ENCODE results near the gene KLHDC7B.

Gene KLHDC7B

GRCh38 chr22:50523458-50523805 lies 22.3 kb upstream of the KLHDC7B start:
- FAIRE-seq, result no peak
- DNase-seq (ENCODE audit: insufficient read length, low spot score), result no peak
- TF ChIP-seq PAX5 (IDR thresholded peaks at IDR 0.05; ENCODE audit: insufficient read depth, low read length, severe bottlenecking) (no peak), POLR2A (IDR thresholded peaks at IDR 0.05; ENCODE audit: low read depth, low read length) (0 out of 2 replicates have a peak, but pooled peaks have one; percentile 10)

DNA sequence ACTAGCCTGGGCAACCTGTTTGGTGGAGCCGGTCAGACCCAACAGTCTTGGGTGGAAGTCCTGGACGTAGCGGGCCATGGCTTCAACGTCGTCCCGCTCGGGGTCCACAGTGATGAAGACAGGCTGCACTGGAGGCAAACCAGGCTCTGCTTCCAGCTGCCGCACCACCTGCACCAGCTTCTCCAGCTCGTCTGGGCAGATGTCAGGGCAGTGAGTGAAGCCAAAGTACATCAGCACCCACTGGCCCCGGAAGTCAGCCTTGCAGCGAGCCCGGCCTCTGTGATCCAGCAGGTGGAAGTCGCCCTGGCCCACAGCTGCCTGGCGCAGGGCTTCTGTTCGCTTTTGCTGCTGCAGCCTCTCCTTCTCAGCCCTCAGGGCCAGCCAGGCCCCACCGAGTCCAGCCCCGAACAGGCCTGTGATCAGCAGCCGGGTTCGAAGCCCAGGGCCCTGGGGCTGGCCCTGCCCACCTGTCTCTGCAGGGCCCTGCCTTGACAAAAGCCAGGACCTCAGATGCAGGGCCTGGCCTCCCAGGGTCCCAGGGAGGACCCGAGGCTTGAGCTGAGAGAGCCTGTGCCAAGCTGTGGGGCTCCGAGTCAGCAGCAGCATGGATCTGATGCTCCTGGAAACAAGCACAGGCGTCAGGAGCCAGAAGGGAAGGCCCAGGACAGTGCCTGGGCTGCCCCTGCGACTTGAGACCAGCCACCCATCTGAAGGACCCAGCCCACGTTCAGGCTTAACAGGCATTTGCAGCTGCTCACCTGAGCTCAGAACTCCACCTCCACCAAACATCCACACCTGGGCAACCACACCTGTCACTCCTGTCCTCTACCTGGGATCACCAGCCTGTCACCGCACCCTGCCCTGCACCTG lies 21.7 kb upstream of the KLHDC7B start:
- FAIRE-seq, result no peak
- no peak for DNase-seq (ENCODE audit: insufficient read length, low spot score)
- TF ChIP-seq POLR2A (IDR thresholded peaks at IDR 0.05; ENCODE audit: low read depth, low read length), result peak; percentile 2; the same call in 1 of the 2 replicates
- no peak for TF ChIP-seq PAX5 (IDR thresholded peaks at IDR 0.05; ENCODE audit: insufficient read depth, low read length, severe bottlenecking)
- TF ChIP-seq POU2F2 (IDR thresholded peaks at IDR 0.05; ENCODE audit: low read depth, low read length), result 0 out of 2 replicates have a peak, but pooled peaks have one; percentile 4
- TF ChIP-seq SPI1 (IDR thresholded peaks at IDR 0.05; ENCODE audit: low read depth, low read length), result no peak

GRCh38 chr22:50524676-50525103 lies 21.0 kb upstream of the KLHDC7B start:
- TF ChIP-seq POLR2A (IDR thresholded peaks at IDR 0.05; ENCODE audit: low read depth, low read length), result no peak
- peak; percentile 16; the same call in 1 of the 2 replicates for TF ChIP-seq POLR2AphosphoS5 (IDR thresholded peaks at IDR 0.05; ENCODE audit: low read depth, low read length)
- peak; percentile 84 for FAIRE-seq
- no peak for DNase-seq (ENCODE audit: insufficient read length, low spot score)

DNA sequence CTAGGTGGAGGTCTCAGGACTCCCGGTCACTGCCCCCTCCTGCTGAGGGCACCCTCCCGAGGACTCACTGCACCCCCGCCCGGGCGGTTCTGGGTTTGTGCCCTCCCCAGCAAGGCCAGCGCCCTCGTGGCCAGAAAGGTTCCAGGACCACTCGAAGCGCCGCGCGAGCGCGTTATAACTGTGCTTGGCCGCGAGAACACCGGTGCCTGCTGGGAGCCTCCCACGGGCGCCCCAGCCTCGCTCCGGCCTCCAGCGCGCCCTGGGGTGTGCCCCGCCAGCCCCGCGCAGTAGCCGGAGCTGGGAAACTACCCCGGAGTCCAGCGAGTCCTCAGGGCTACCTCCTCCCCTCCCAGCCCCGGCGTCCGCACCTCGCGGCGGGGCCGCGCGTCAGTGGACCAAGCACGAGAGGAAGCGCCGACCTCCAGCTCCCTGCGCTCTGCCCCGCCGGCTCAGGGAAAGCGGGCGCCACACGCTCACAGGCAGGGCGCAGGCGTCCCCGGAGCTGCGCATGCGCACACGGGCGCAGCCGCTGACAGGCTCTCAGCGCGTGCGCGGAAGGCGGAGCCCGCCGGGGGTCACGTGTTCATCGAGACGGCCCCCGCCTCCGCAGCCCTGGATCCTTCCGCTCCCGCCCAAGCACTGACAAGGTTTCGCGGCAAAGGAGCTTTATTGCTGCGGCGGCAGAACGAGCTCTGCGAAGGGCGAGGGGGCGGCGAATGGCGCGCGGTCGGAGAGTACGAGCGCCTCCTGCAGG lies 20.4 kb upstream of the KLHDC7B start, which contains the start of gene SCO2:
SCO2 (minus strand) TSS at position 495 of the 754 bp plus-strand sequence. CDS start 1,187 bp downstream, outside the sequence.
- FAIRE-seq (peak; percentile 100), DNase-seq (ENCODE audit: insufficient read length, low spot score) (peak; percentile 99)
- TF ChIP-seq SPI1 (IDR thresholded peaks at IDR 0.05; ENCODE audit: low read depth, low read length), result 0 out of 2 replicates have a peak, but pooled peaks have one; percentile 11
- TF ChIP-seq POLR2AphosphoS5 (IDR thresholded peaks at IDR 0.05; ENCODE audit: low read depth, low read length), result peak; percentile 81
- peak; percentile 53 for TF ChIP-seq TAF1 (IDR thresholded peaks at IDR 0.05; ENCODE audit: low read depth, low read length)
- TF ChIP-seq POU2F2 (IDR thresholded peaks at IDR 0.05; ENCODE audit: low read depth, low read length), result peak; percentile 47
- TF ChIP-seq PAX5 (IDR thresholded peaks at IDR 0.05; ENCODE audit: insufficient read depth, low read length, severe bottlenecking), result peak; percentile 65
- TF ChIP-seq POLR2A (IDR thresholded peaks at IDR 0.05; ENCODE audit: low read depth, low read length), result peak; percentile 74

DNA sequence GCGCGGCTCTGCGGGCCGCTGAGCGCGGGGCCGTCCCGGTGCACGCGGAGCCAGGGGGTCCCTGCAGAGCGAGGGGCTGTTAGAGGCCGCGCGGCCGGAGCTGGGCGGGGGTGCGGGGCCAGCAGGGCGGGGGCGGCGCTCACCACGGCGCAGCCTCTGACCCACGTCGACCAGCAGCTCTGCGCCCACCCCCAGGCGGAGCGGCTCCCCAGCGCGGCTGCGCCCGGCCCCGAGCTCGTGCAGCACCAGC lies 19.9 kb upstream of the KLHDC7B start:
- TF ChIP-seq POU2F2 (IDR thresholded peaks at IDR 0.05; ENCODE audit: low read depth, low read length) (no peak), POLR2A (IDR thresholded peaks at IDR 0.05; ENCODE audit: low read depth, low read length) (no peak), SPI1 (IDR thresholded peaks at IDR 0.05; ENCODE audit: low read depth, low read length) (no peak), TAF1 (IDR thresholded peaks at IDR 0.05; ENCODE audit: low read depth, low read length) (no peak), POLR2AphosphoS5 (IDR thresholded peaks at IDR 0.05; ENCODE audit: low read depth, low read length) (no peak), PAX5 (IDR thresholded peaks at IDR 0.05; ENCODE audit: insufficient read depth, low read length, severe bottlenecking) (no peak)
- DNase-seq (ENCODE audit: insufficient read length, low spot score) (no peak), FAIRE-seq (no peak)

- TF ChIP-seq TAF1 (IDR thresholded peaks at IDR 0.05; ENCODE audit: low read depth, low read length) (no peak), POLR2A (IDR thresholded peaks at IDR 0.05; ENCODE audit: low read depth, low read length) (peak; percentile 63), POU2F2 (IDR thresholded peaks at IDR 0.05; ENCODE audit: low read depth, low read length) (no peak), SPI1 (IDR thresholded peaks at IDR 0.05; ENCODE audit: low read depth, low read length) (no peak), POLR2AphosphoS5 (IDR thresholded peaks at IDR 0.05; ENCODE audit: low read depth, low read length) (peak; percentile 68; the same call in 1 of the 2 replicates), PAX5 (IDR thresholded peaks at IDR 0.05; ENCODE audit: insufficient read depth, low read length, severe bottlenecking) (no peak)
- FAIRE-seq (no peak), DNase-seq (ENCODE audit: insufficient read length, low spot score) (peak; percentile 84)
These were observed 19.4 kb upstream of the KLHDC7B start for GRCh38 chr22:50526108-50526833.

GRCh38 chr22:50526834-50527801 lies 18.6 kb upstream of the KLHDC7B start:
- no peak; the same call in 1 of the 2 replicates for TF ChIP-seq TAF1 (IDR thresholded peaks at IDR 0.05; ENCODE audit: low read depth, low read length)
- no peak for TF ChIP-seq SPI1 (IDR thresholded peaks at IDR 0.05; ENCODE audit: low read depth, low read length)
- TF ChIP-seq POLR2A (IDR thresholded peaks at IDR 0.05; ENCODE audit: low read depth, low read length), result peak; percentile 66
- peak; percentile 6; the same call in 1 of the 2 replicates for TF ChIP-seq POLR2AphosphoS5 (IDR thresholded peaks at IDR 0.05; ENCODE audit: low read depth, low read length)
- TF ChIP-seq PAX5 (IDR thresholded peaks at IDR 0.05; ENCODE audit: insufficient read depth, low read length, severe bottlenecking), result no peak
- peak; percentile 55 for TF ChIP-seq POU2F2 (IDR thresholded peaks at IDR 0.05; ENCODE audit: low read depth, low read length)
- DNase-seq (ENCODE audit: insufficient read length, low spot score), result peak; percentile 57
- FAIRE-seq, result no peak

GRCh38 chr22:50527921-50528681 lies 17.6 kb upstream of the KLHDC7B start:
- TF ChIP-seq TAF1 (IDR thresholded peaks at IDR 0.05; ENCODE audit: low read depth, low read length) (no peak), POLR2A (IDR thresholded peaks at IDR 0.05; ENCODE audit: low read depth, low read length) (no peak), POU2F2 (IDR thresholded peaks at IDR 0.05; ENCODE audit: low read depth, low read length) (no peak)
- FAIRE-seq (peak; percentile 75), DNase-seq (ENCODE audit: insufficient read length, low spot score) (no peak)
